ENCODE measurements around the gene ZNF83.
"Not testable (repeated sequence)": the region's sequence is repeated elsewhere in the genome, so short reads cannot be mapped to it uniquely, and the experiment has no call there.

ZNF83 gene

GRCh38 chr19:52639996-52640395, 1.8 kb upstream of the ZNF83 start:
- no peak for DNase-seq (ENCODE audit: low spot score)

- no peak for DNase-seq (ENCODE audit: low spot score)
Observed at GRCh38 chr19:52638601-52639000, 446 bp upstream of the ZNF83 start.

- DNase-seq (ENCODE audit: low spot score): no peak
Observed at GRCh38 chr19:52635786-52636570, 2.2 kb downstream of the ZNF83 start.

GRCh38 chr19:52627441-52627840, 10.7 kb downstream of the ZNF83 start:
- not testable (repeated sequence) for DNase-seq (ENCODE audit: low spot score)

- no peak for DNase-seq (ENCODE audit: low spot score)
Observed at GRCh38 chr19:52626915-52627314, 11.2 kb downstream of the ZNF83 start.

GRCh38 chr19:52622261-52622660, 15.9 kb downstream of the ZNF83 start:
- DNase-seq (ENCODE audit: low spot score): no peak

GRCh38 chr19:52621376-52621775, 16.8 kb downstream of the ZNF83 start:
- no peak for DNase-seq (ENCODE audit: low spot score)

- no peak for DNase-seq (ENCODE audit: low spot score)
Observed at GRCh38 chr19:52613299-52613906, 24.8 kb downstream of the ZNF83 start.

- no peak for DNase-seq (ENCODE audit: low spot score)
Observed at GRCh38 chr19:52603558-52604207, 34.5 kb downstream of the ZNF83 start.

- no peak for DNase-seq (ENCODE audit: low spot score)
Observed at GRCh38 chr19:52602941-52603340, 35.2 kb downstream of the ZNF83 start.

- DNase-seq (ENCODE audit: low spot score): not testable (repeated sequence)
Observed at GRCh38 chr19:52601974-52602366, 36.2 kb downstream of the ZNF83 start.

- DNase-seq (ENCODE audit: low spot score): peak; percentile 52
Observed at GRCh38 chr19:52601025-52601973, 36.9 kb downstream of the ZNF83 start.

GRCh38 chr19:52600639-52601024, 37.5 kb downstream of the ZNF83 start:
- no peak for DNase-seq (ENCODE audit: low spot score)

- no peak for DNase-seq (ENCODE audit: low spot score)
Observed at GRCh38 chr19:52599241-52599640, 38.9 kb downstream of the ZNF83 start.

- not testable (repeated sequence) for DNase-seq (ENCODE audit: low spot score)
Observed at GRCh38 chr19:52593441-52593840, 44.7 kb downstream of the ZNF83 start.

- no peak for DNase-seq (ENCODE audit: low spot score)
Observed at GRCh38 chr19:52592301-52592700, 45.9 kb downstream of the ZNF83 start.

GRCh38 chr19:52590728-52591127, 47.4 kb downstream of the ZNF83 start:
- DNase-seq (ENCODE audit: low spot score): no peak

- DNase-seq (ENCODE audit: low spot score): no peak
Observed at GRCh38 chr19:52585604-52586003, 52.6 kb downstream of the ZNF83 start.

- DNase-seq (ENCODE audit: low spot score): no peak
Observed at GRCh38 chr19:52584736-52585440, 53.3 kb downstream of the ZNF83 start.

- DNase-seq (ENCODE audit: low spot score): peak; percentile 83
Observed at GRCh38 chr19:52570000-52570861, 67.9 kb downstream of the ZNF83 start, which contains the start of gene ZNF701. Gene ZNF701, plus strand, starts transcription at chr19:52570287. Its CDS starts 3,861 bp downstream, at chr19:52574148.

Data from hematopoietic multipotent progenitor cell treated with erythropoietin and hydrocortisone succinate and interleukin-3 and kit ligand, for 17 days (in vitro differentiated cells).